Suprapubic skin (tissue), 4 donors: ENCODE data around the gene SDC1. TPM values are rescaled to one million over a fixed set of nuclear protein-coding genes. Genes with fewer than 3 reads are reported as not detected.

Experiments used
- DNase-seq, 2 donors: peaks; one replicate each; pipeline ENCODE4 v3.0.0-alpha.2; 2019; ENCODE audit warnings: low spot score in 2 of 2
- H3K27ac ChIP-seq: fragments of 200-600 bp; sonication (generic); one replicate; pipeline ENCODE4 v1.5.1; 2019
- H3K27me3 ChIP-seq: fragments of 200-600 bp; sonication (generic); one replicate; pipeline ENCODE4 v1.5.1; 2019
- H3K36me3 ChIP-seq: fragments of 200-600 bp; sonication (generic); one replicate; pipeline ENCODE4 v1.5.1; 2019
- H3K4me1 ChIP-seq: fragments of 200-600 bp; sonication (generic); one replicate; pipeline ENCODE4 v1.5.1; 2019
- H3K4me3 ChIP-seq: fragments of 200-600 bp; sonication (generic); one replicate; pipeline ENCODE4 v1.5.1; 2019; ENCODE audit warnings: mild to moderate bottlenecking
- H3K9me3 ChIP-seq: fragments of 200-600 bp; sonication (generic); one replicate; pipeline ENCODE4 v1.5.1; 2019
- CTCF ChIP-seq, 2 donors: fragments of 200-600 bp in 1 of 2; fragments of 450-650 bp in 1 of 2; sonication (generic) in 1 of 2; IDR thresholded peaks; one replicate each; pipeline ENCODE4 v1.5.1; 2016 to 2019; ENCODE audit warnings: antibody characterized with exemption in 2 of 2, mild to moderate bottlenecking in 1 of 2, moderate library complexity in 1 of 2
- EP300 ChIP-seq: sonication (generic); formaldehyde crosslinking; IDR thresholded peaks from one replicate; pipeline ENCODE4 v1.6.1; 2017; ENCODE audit warnings: antibody characterized with exemption
- POLR2A ChIP-seq, 2 donors: fragments of 450-650 bp; IDR thresholded peaks; one replicate each; pipeline ENCODE4 v1.6.1; 2017; ENCODE audit warnings: antibody characterized with exemption in 2 of 2, mild to moderate bottlenecking in 2 of 2, moderate library complexity in 2 of 2
- POLR2AphosphoS5 ChIP-seq, 3 donors: sonication (generic); formaldehyde crosslinking; IDR thresholded peaks; one replicate each; pipeline ENCODE4 v1.6.1; 2017; ENCODE audit warnings: antibody characterized with exemption in 3 of 3
- WGBS: methylation state at CpG from one replicate; pipeline ENCODE4 v1.1.5; 2018; 5-methylcytosine and 5-hydroxymethylcytosine counted together
- total RNA-seq, 4 donors: library from RNA; depleted of rRNA; stranded (reverse); fragments of >200 nt; gene quantifications; one replicate each; pipeline ENCODE4 v1.1.0, GENCODE V29; 2016

SDC1 gene
- total RNA-seq, 4 donors from 2014 or later, result 258 to 892 (median 636) TPM

DNA sequence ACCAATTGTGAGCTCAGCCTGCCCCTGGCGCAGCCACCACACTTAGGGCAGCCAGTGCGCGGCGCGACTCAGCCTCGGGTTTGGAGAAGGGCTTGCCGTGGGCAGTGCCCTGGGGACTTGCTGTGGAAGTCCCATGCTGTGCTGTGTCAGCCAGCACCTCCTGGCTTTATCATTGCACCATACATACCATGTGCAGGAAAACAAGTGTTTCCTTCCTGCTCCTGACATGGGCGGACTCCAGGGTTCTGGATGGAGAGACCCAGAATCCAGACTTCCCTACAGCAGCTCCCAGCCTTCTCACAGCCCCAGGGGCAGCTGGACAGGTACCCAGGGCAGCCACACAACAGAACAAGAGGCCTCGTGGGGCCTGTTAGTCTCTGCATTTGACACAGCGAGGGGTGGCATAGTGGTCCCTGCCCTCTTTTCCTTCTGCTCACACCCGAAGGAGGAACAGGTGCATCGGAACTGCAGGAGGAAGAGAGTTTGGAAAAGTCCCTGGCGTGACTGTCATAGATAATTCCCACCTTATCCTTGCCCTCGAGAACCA lies 54.2 kb downstream of the SDC1 start:
- WGBS, result 84% methylated on average over 8 of the region's 14 CpGs
- TF ChIP-seq POLR2AphosphoS5 (IDR thresholded peaks at IDR 0.05), result no peak
- TF ChIP-seq EP300, result no peak
- TF ChIP-seq POLR2A (IDR thresholded peaks at IDR 0.05), result no peak
- no peak for TF ChIP-seq CTCF (IDR thresholded peaks at IDR 0.05)
- no peaks in the 10 kb centered on the region for H3K27me3 ChIP-seq
- H3K4me3 ChIP-seq, result no peak overlapping the region
- H3K4me1 ChIP-seq, result peaks cover 42% of the 10 kb centered on the region
- H3K9me3 ChIP-seq, result no peaks in the 10 kb centered on the region
- no peak overlapping the region for H3K27ac ChIP-seq
- H3K36me3 ChIP-seq, result no peaks in the 10 kb centered on the region
- peak; percentile 47 to 69 for DNase-seq

DNA sequence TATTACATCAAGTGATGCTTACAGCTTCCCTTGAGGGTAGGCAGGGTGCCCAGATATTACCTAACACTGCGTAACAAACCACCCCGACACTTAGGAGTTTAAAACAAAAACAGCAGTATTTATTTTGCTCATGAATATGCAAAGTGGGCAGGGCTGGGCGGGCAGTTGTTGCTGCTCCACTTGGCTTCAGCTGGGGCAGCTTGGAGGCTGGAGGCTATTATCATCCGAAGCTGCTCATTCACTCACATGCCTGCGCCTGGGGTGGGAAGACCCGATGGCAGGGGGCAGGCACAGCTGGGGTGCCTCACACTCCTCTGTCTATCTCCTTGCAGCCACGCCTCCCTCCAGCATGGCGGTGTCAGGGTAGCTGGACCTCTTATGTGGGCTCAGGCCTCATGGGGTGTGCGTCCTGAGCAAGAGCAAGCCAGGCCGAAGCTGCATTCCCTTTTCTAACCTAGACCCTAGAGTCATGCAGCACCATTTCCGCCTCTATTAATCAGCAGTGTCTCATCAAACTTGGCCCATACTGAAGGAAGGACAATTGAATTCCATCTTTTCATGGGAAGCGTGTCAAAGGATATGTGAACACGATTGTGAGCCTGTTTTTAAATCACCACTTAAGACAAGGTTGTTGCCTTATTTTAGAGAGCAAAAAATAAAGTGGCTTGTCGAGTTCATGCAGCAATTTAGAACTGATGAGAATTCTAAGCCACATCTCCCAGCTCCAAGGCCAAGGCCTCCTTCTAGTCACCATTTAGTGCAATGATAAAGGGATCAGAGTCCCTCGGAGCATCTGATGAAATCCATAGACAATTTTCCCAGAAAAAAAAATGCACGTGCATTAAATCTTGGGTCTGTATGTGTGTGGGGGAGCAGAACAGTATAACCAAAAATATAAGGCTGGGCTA lies 54.9 kb downstream of the SDC1 start:
- H3K36me3 ChIP-seq, result no peaks in the 10 kb centered on the region
- 58% methylated on average over 14 of the region's 16 CpGs for WGBS
- peak overlapping the region; percentile 64 for H3K27ac ChIP-seq
- no peaks in the 10 kb centered on the region for H3K9me3 ChIP-seq
- peak in 1 of 2 donors; percentile 69 for DNase-seq
- no peaks in the 10 kb centered on the region for H3K27me3 ChIP-seq
- H3K4me3 ChIP-seq, result no peak overlapping the region
- TF ChIP-seq POLR2AphosphoS5 (IDR thresholded peaks at IDR 0.05) (no peak), CTCF (IDR thresholded peaks at IDR 0.05) (no peak), POLR2A (IDR thresholded peaks at IDR 0.05) (no peak), EP300 (no peak)
- H3K4me1 ChIP-seq, result peaks cover 42% of the 10 kb centered on the region

GRCh38 chr2:20168727-20169696 lies 55.9 kb downstream of the SDC1 start:
- Histone ChIP-seq H3K9me3 (no peaks in the 10 kb centered on the region), H3K4me3 (no peak overlapping the region), H3K4me1 (peaks cover 42% of the 10 kb centered on the region), H3K36me3 (no peaks in the 10 kb centered on the region), H3K27ac (peak overlapping the region; percentile 17), H3K27me3 (no peaks in the 10 kb centered on the region)
- TF ChIP-seq POLR2A (IDR thresholded peaks at IDR 0.05), result no peak
- TF ChIP-seq POLR2AphosphoS5 (IDR thresholded peaks at IDR 0.05), result no peak
- TF ChIP-seq CTCF (IDR thresholded peaks at IDR 0.05), result no peak
- no peak for TF ChIP-seq EP300
- DNase-seq, result peak; percentile 55 to 64
- 73% methylated on average over 13 of the region's 26 CpGs for WGBS

GRCh38 chr2:20168048-20168726 lies 56.7 kb downstream of the SDC1 start:
- H3K36me3 ChIP-seq, result no peaks in the 10 kb centered on the region
- no peaks in the 10 kb centered on the region for H3K27me3 ChIP-seq
- H3K9me3 ChIP-seq, result no peaks in the 10 kb centered on the region
- TF ChIP-seq EP300 (no peak), POLR2AphosphoS5 (IDR thresholded peaks at IDR 0.05) (no peak), POLR2A (IDR thresholded peaks at IDR 0.05) (no peak), CTCF (IDR thresholded peaks at IDR 0.05) (no peak)
- DNase-seq, result peak; percentile 50 to 54
- H3K4me3 ChIP-seq, result no peak overlapping the region
- peaks cover 38% of the 10 kb centered on the region for H3K4me1 ChIP-seq
- 73% methylated on average over 10 of the region's 17 CpGs for WGBS
- H3K27ac ChIP-seq, result no peak overlapping the region
